Endodermal cell (in vitro differentiated cells): ENCODE measurements around the gene CRTAC1. TPM values are rescaled to one million over a fixed set of nuclear protein-coding genes. Genes with fewer than 3 reads are reported as not detected.

Experiments used
- DNase-seq: peaks from one replicate; pipeline ENCODE4 v3.0.0-alpha.2; 2017
- H3K27ac ChIP-seq: 2 replicates; pipeline ENCODE4 v1.5.1; 2013; ENCODE audit warnings: mild to moderate bottlenecking, low read depth, low read length, moderate library complexity
- H3K27me3 ChIP-seq: 2 replicates; pipeline ENCODE4 v1.6.1; 2013; ENCODE audit warnings: mild to moderate bottlenecking, low read length, moderate library complexity; ENCODE audit not compliant: insufficient read depth, control insufficient read depth, poor library complexity, severe bottlenecking
- H3K36me3 ChIP-seq: 2 replicates; pipeline ENCODE4 v1.7.0; 2013; ENCODE audit warnings: mild to moderate bottlenecking, low read length, moderate library complexity; ENCODE audit not compliant: control insufficient read depth, insufficient read depth
- H3K4me1 ChIP-seq: one replicate; pipeline ENCODE4 v1.7.0; 2013; ENCODE audit warnings: low read length; ENCODE audit not compliant: control insufficient read depth, insufficient read depth
- H3K4me3 ChIP-seq: 2 replicates; pipeline ENCODE4 v1.5.1; 2013; ENCODE audit warnings: mild to moderate bottlenecking, low read length, moderate library complexity
- H3K9ac ChIP-seq: 2 replicates; pipeline ENCODE4 v1.6.1; 2013; ENCODE audit warnings: mild to moderate bottlenecking, low read length, moderate library complexity; ENCODE audit not compliant: poor library complexity, severe bottlenecking; ENCODE audit errors: extremely low read depth
- H3K9me3 ChIP-seq: 2 replicates; pipeline ENCODE4 v1.6.1; 2013; ENCODE audit warnings: mild to moderate bottlenecking, low read length, moderate library complexity; ENCODE audit not compliant: control insufficient read depth
- H3K27ac Mint-ChIP-seq: 2 replicates; pipeline ENCODE4 v1.8.0; 2020; ENCODE audit warnings: mixed read lengths
- H3K27me3 Mint-ChIP-seq: 2 replicates; pipeline ENCODE4 v1.8.0; 2021; ENCODE audit warnings: mild to moderate bottlenecking, mixed read lengths; ENCODE audit not compliant: insufficient read depth
- H3K36me3 Mint-ChIP-seq: 2 replicates; pipeline ENCODE4 v1.8.0; 2020; ENCODE audit warnings: low read depth, mixed read lengths
- H3K4me1 Mint-ChIP-seq: 2 replicates; pipeline ENCODE4 v1.8.0; 2020; ENCODE audit warnings: mixed read lengths
- H3K4me3 Mint-ChIP-seq: 2 replicates; pipeline ENCODE4 v1.8.0; 2020; ENCODE audit warnings: mild to moderate bottlenecking, moderate library complexity, mixed read lengths
- H3K9me3 Mint-ChIP-seq: 2 replicates; pipeline ENCODE4 v1.8.0; 2020; ENCODE audit warnings: mild to moderate bottlenecking, mixed read lengths
- WGBS, 2 experiments: methylation state at CpG; one replicate each; pipeline versions ENCODE4 v1.1.5 to v1.1.7; 2013; ENCODE audit warnings: missing lambda C conversion rate in 2 of 2, mixed read lengths in 1 of 2; ENCODE audit not compliant: insufficient coverage in 1 of 2, insufficient read length in 1 of 2; 5-methylcytosine and 5-hydroxymethylcytosine counted together
- total RNA-seq, 2 donors: library from RNA; stranded (reverse); fragmentation: NEBNext Ultra II Directional in 1 of 2; extraction: Animal tissue kit (Norgen Biotek cat#: 25700) in 1 of 2; gene quantifications; 2 replicates in 1 of 2; 3 replicates in 1 of 2; pipeline ENCODE4 v1.2.1, GENCODE V29; 2021
- TF ChIP-seq, protein P1 (sequence below): fragments of 200-600 bp; sonication (generic); conservative IDR thresholded peaks from 2 replicates; pipeline ENCODE4 v1.5.0; 2021; ENCODE audit warnings: antibody characterized with exemption, mild to moderate bottlenecking

CRTAC1 gene
- total RNA-seq, 2 donors from 2014 or later, result 0.13 to 0.24 TPM

- DNase-seq, result peak; percentile 36
- no peak overlapping the region for H3K27ac ChIP-seq
- no peaks in the 10 kb centered on the region for H3K4me1 ChIP-seq
- Mint-ChIP-seq H3K27me3 (no peaks in the 10 kb centered on the region), H3K36me3 (no peaks in the 10 kb centered on the region), H3K9me3 (peaks cover 9% of the 10 kb centered on the region), H3K4me3 (no peak overlapping the region), H3K4me1 (peaks cover 2% of the 10 kb centered on the region), H3K27ac (no peak overlapping the region)
- 91 to 100% methylated on average over 5 to 10 of the region's 11 CpGs for WGBS, 2 experiments
- peaks cover 9% of the 10 kb centered on the region for H3K9me3 ChIP-seq
- no peaks in the 10 kb centered on the region for H3K36me3 ChIP-seq
- peaks cover 5% of the 10 kb centered on the region for H3K27me3 ChIP-seq
- H3K9ac ChIP-seq, result no peak overlapping the region
- H3K4me3 ChIP-seq, result no peak overlapping the region
- TF ChIP-seq, protein P1, sequence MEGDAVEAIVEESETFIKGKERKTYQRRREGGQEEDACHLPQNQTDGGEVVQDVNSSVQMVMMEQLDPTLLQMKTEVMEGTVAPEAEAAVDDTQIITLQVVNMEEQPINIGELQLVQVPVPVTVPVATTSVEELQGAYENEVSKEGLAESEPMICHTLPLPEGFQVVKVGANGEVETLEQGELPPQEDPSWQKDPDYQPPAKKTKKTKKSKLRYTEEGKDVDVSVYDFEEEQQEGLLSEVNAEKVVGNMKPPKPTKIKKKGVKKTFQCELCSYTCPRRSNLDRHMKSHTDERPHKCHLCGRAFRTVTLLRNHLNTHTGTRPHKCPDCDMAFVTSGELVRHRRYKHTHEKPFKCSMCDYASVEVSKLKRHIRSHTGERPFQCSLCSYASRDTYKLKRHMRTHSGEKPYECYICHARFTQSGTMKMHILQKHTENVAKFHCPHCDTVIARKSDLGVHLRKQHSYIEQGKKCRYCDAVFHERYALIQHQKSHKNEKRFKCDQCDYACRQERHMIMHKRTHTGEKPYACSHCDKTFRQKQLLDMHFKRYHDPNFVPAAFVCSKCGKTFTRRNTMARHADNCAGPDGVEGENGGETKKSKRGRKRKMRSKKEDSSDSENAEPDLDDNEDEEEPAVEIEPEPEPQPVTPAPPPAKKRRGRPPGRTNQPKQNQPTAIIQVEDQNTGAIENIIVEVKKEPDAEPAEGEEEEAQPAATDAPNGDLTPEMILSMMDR, result no peak
Observed at GRCh38 chr10:98000346-98000745, 30.1 kb downstream of the CRTAC1 start.

GRCh38 chr10:97999923-98000248 lies 30.5 kb downstream of the CRTAC1 start:
- Histone ChIP-seq H3K9me3 (peaks cover 9% of the 10 kb centered on the region), H3K27me3 (peaks cover 7% of the 10 kb centered on the region), H3K4me3 (no peak overlapping the region), H3K4me1 (no peaks in the 10 kb centered on the region), H3K9ac (no peak overlapping the region), H3K36me3 (no peaks in the 10 kb centered on the region), H3K27ac (no peak overlapping the region)
- TF ChIP-seq, protein P1, result no peak
- H3K27ac Mint-ChIP-seq, result no peak overlapping the region
- peaks cover 2% of the 10 kb centered on the region for H3K4me1 Mint-ChIP-seq
- H3K4me3 Mint-ChIP-seq, result no peak overlapping the region
- H3K36me3 Mint-ChIP-seq, result no peaks in the 10 kb centered on the region
- 90 to 100% methylated on average over 1 to 2 of the region's 2 CpGs for WGBS, 2 experiments
- H3K27me3 Mint-ChIP-seq, result peaks cover 3% of the 10 kb centered on the region
- DNase-seq, result peak; percentile 46
- H3K9me3 Mint-ChIP-seq, result peaks cover 9% of the 10 kb centered on the region

- Mint-ChIP-seq H3K4me3 (no peak overlapping the region), H3K9me3 (peaks cover 9% of the 10 kb centered on the region), H3K4me1 (peaks cover 2% of the 10 kb centered on the region), H3K36me3 (no peaks in the 10 kb centered on the region), H3K27ac (no peak overlapping the region), H3K27me3 (peaks cover 8% of the 10 kb centered on the region)
- H3K4me3 ChIP-seq, result no peak overlapping the region
- H3K36me3 ChIP-seq, result no peaks in the 10 kb centered on the region
- H3K4me1 ChIP-seq, result no peaks in the 10 kb centered on the region
- no peak overlapping the region for H3K27ac ChIP-seq
- peak; percentile 78 for DNase-seq
- H3K27me3 ChIP-seq, result peaks cover 7% of the 10 kb centered on the region
- peaks cover 9% of the 10 kb centered on the region for H3K9me3 ChIP-seq
- no peak overlapping the region for H3K9ac ChIP-seq
- WGBS, 2 experiments, result 78 to 79% methylated on average over 7 to 10 of the region's 10 CpGs
- TF ChIP-seq, protein P1, result no peak
Observed at GRCh38 chr10:97999066-97999922, 31.1 kb downstream of the CRTAC1 start.
